ENCODE results near the gene WNT8A. TPM values are rescaled to one million over a fixed set of nuclear protein-coding genes. Genes with fewer than 3 reads are reported as not detected.

WNT8A gene
- total RNA-seq, 3 donors from 2014 or later (not counting 1 experiment from before 2014, with no cell fraction given) = not detected

- ATAC-seq = no peak
- Mint-ChIP-seq H3K9me3 (no peaks in the 10 kb centered on the region), H3K4me1 (no peaks in the 10 kb centered on the region), H3K36me3 (no peaks in the 10 kb centered on the region), H3K27me3 (ENCODE audit: low read depth in 2 of 2) (peaks cover 9 to 33% of the 10 kb centered on the region in 2 donors), H3K4me3 (no peak overlapping the region), H3K27ac (no peak overlapping the region)
- no peaks in the 10 kb centered on the region for H3K4me1 ChIP-seq (ENCODE audit: control insufficient read depth, insufficient read depth, low read length)
- no peak overlapping the region for H3K4me3 ChIP-seq (ENCODE audit: low read length)
- WGBS (ENCODE audit: insufficient coverage) = 86% methylated on average over 4 of the region's 4 CpGs
- H3K9me3 ChIP-seq (ENCODE audit: control insufficient read depth, insufficient read depth, low read length) = no peaks in the 10 kb centered on the region
- intact Hi-C loops (cut with micrococcal nuclease) = no loop called here
- H3K36me3 ChIP-seq (ENCODE audit: control insufficient read depth, insufficient read depth, low read length) = no peaks in the 10 kb centered on the region
- no peak for DNase-seq
- H3K27me3 ChIP-seq (ENCODE audit: control insufficient read depth, insufficient read depth, low read length) = no peaks in the 10 kb centered on the region
- no peak overlapping the region for H3K27ac ChIP-seq (ENCODE audit: low read length)
- TF ChIP-seq CTCF (IDR thresholded peaks at IDR 0.05) = no peak
Observed at GRCh38 chr5:138091685-138092084, 7.9 kb downstream of the WNT8A start.

GRCh38 chr5:138092301-138092700, 8.5 kb downstream of the WNT8A start:
- no peaks in the 10 kb centered on the region for H3K9me3 Mint-ChIP-seq
- no peak overlapping the region for H3K27ac Mint-ChIP-seq
- no peak for ATAC-seq
- DNase-seq = no peak
- TF ChIP-seq CTCF (IDR thresholded peaks at IDR 0.05) = no peak
- H3K4me1 ChIP-seq (ENCODE audit: control insufficient read depth, insufficient read depth, low read length) = no peaks in the 10 kb centered on the region
- no peaks in the 10 kb centered on the region for H3K36me3 ChIP-seq (ENCODE audit: control insufficient read depth, insufficient read depth, low read length)
- H3K27ac ChIP-seq (ENCODE audit: low read length) = no peak overlapping the region
- H3K4me1 Mint-ChIP-seq = no peaks in the 10 kb centered on the region
- peaks cover 9 to 33% of the 10 kb centered on the region in 2 donors for H3K27me3 Mint-ChIP-seq (ENCODE audit: low read depth in 2 of 2)
- no peak overlapping the region for H3K4me3 Mint-ChIP-seq
- H3K36me3 Mint-ChIP-seq = no peaks in the 10 kb centered on the region
- 70% methylated on average over 1 of the region's 1 CpG for WGBS (ENCODE audit: insufficient coverage)
- no peak overlapping the region for H3K4me3 ChIP-seq (ENCODE audit: low read length)
- H3K27me3 ChIP-seq (ENCODE audit: control insufficient read depth, insufficient read depth, low read length) = no peaks in the 10 kb centered on the region
- no peaks in the 10 kb centered on the region for H3K9me3 ChIP-seq (ENCODE audit: control insufficient read depth, insufficient read depth, low read length)
- intact Hi-C loops (cut with micrococcal nuclease) = no loop called here

GRCh38 chr5:138093036-138093435, 9.2 kb downstream of the WNT8A start:
- H3K9me3 ChIP-seq (ENCODE audit: control insufficient read depth, insufficient read depth, low read length) = no peaks in the 10 kb centered on the region
- Mint-ChIP-seq H3K36me3 (no peaks in the 10 kb centered on the region), H3K27ac (no peak overlapping the region), H3K4me3 (no peak overlapping the region), H3K4me1 (no peaks in the 10 kb centered on the region), H3K27me3 (ENCODE audit: low read depth in 2 of 2) (peaks cover 9 to 33% of the 10 kb centered on the region in 2 donors), H3K9me3 (no peaks in the 10 kb centered on the region)
- H3K27me3 ChIP-seq (ENCODE audit: control insufficient read depth, insufficient read depth, low read length) = no peaks in the 10 kb centered on the region
- H3K36me3 ChIP-seq (ENCODE audit: control insufficient read depth, insufficient read depth, low read length) = no peaks in the 10 kb centered on the region
- intact Hi-C loops (cut with micrococcal nuclease) = no loop called here
- no peak for ATAC-seq
- 11% methylated on average over 1 of the region's 1 CpG for WGBS (ENCODE audit: insufficient coverage)
- no peak overlapping the region for H3K27ac ChIP-seq (ENCODE audit: low read length)
- no peaks in the 10 kb centered on the region for H3K4me1 ChIP-seq (ENCODE audit: control insufficient read depth, insufficient read depth, low read length)
- no peak overlapping the region for H3K4me3 ChIP-seq (ENCODE audit: low read length)
- no peak for TF ChIP-seq CTCF (IDR thresholded peaks at IDR 0.05)
- DNase-seq = peak in 1 of 2 donors; percentile 34

Measured in natural killer cell (primary cell).